Astrocyte of the spinal cord (primary cell): Measurements from ENCODE around the gene ANAPC5.
A peak's percentile ranks its signal among the peaks of the same experiment; 100 is the strongest.

Experiments used
- DNase-seq: peaks from one replicate; pipeline ENCODE4 v3.0.0; 2011; ENCODE audit warnings: low read depth, low spot score
- H3K4me3 ChIP-seq: 2 replicates; pipeline ENCODE4 v1.5.1; 2011; ENCODE audit warnings: low read depth, mild to moderate bottlenecking, low read length, moderate library complexity
- CTCF ChIP-seq: IDR thresholded peaks from 2 replicates; pipeline ENCODE4 v1.5.1; 2012; ENCODE audit warnings: low read depth, mild to moderate bottlenecking, low read length, inconsistent platforms
- in situ Hi-C: cut with HindIII; loops from 2 replicates; pipeline ENCODE4 v1.10.0; 2017; ENCODE audit warnings: low sequenced_read_pairs

Gene ANAPC5

DNA sequence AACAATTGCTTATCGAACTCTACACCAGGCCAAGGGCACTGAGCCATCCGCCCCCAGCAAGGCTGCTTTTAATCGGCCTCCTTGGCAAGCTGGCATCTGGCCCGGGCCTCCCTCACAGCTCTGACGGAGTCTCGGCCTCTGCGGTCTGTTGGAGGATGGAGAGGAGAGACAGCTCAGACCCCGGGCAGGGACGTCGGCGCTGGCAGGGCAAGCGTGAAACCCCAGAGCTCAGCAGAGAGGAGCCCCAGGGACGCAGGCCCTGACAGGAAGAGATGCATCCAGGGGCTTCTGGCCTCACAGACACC lies 73.2 kb downstream of the ANAPC5 start:
- no peak overlapping the region for H3K4me3 ChIP-seq
- in situ Hi-C loops: no loop called here
- no peak for TF ChIP-seq CTCF
- DNase-seq: peak; percentile 65

DNA sequence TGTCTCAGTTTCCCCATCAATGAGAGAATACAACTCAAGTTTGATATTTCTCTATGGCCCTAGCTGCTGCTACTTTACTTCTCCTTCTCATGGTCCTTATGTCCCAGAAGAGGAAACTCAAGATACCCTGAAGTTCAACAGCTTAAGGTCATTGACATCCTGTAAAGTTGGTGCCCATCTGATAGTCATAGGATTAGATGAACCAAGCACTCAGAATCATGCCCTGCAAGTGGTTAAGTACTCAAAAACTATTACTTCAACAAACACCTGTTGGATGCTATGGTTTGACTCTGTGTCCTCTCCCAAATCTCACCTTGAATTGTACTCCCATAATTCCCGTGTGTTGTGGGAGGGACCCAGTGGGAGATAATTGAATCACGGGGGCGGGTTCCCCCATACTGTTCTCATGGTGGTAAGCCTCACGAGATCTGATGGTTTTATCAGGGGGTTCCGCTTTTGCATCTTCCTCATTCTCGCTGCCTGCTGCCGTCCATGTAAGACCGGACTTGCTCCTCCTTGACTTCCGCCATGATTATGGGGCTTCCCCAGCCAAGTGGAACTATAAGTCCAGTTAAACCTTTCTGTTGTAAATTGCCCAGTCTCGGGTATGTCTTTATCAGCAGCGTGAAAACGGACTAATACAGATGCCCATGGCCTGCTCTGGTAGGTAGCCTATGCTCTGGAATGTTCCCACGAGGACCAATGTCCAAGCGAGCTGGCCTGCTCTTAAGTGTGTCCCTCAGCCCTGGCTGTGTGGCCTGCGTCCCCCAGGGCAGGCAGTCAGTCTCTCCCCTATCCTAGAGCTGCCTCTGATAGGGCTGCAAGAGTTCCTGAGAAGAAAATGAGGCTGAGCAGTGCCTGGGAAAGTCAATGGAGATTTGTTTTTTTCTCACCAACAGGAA lies 73.8 kb downstream of the ANAPC5 start:
- no peak for TF ChIP-seq CTCF
- no peak for DNase-seq
- H3K4me3 ChIP-seq: no peak overlapping the region
- in situ Hi-C loops: no loop called here

DNA sequence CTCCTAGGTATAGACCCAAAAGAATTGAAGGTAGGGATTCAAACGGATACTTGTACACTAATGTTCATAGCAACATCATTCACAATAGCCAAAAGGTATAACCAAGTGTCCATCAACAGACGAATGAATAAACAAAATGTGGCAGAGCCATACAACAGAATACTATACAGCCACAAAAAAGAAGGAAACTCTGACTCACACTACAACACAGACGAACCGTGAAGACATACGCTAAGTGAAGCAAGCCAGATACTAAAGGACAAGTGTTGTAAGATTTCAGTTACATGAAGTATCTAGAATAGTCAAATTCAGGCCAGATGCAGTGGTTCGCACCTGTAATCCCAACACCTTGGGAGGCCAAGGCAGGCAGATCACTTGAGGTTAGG lies 74.8 kb downstream of the ANAPC5 start:
- no peak for TF ChIP-seq CTCF
- DNase-seq: no peak
- no peak overlapping the region for H3K4me3 ChIP-seq
- in situ Hi-C loops: no loop called here

GRCh38 chr12:121274036-121274763 lies 78.0 kb downstream of the ANAPC5 start:
- TF ChIP-seq CTCF: no peak
- in situ Hi-C loops: no loop called here
- no peak for DNase-seq
- no peak overlapping the region for H3K4me3 ChIP-seq

GRCh38 chr12:121273364-121273896 lies 78.8 kb downstream of the ANAPC5 start:
- DNase-seq: no peak
- no peak for TF ChIP-seq CTCF
- in situ Hi-C loops: no loop called here
- H3K4me3 ChIP-seq: no peak overlapping the region

DNA sequence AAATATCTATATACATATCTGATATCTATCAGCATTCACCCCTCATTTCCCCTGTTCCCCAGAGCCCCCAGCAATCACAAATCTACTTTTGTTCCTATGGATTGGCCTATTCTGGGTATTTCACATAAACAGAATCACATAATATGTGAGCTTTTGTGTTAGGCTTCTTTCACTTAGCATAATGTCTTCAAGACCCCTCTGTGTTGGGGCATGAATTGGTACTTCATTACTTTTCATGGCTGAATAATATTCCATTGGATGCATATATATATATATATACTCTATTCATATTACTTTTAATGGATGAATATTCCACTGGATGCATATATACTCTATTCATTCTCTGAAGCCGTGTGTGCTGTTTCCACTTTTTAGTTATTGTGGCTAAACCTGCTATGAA lies 84.4 kb downstream of the ANAPC5 start:
- no peak for TF ChIP-seq CTCF
- no peak overlapping the region for H3K4me3 ChIP-seq
- in situ Hi-C loops: no loop called here
- DNase-seq: no peak
